ENCODE data around the gene ZBTB4.
A peak's percentile ranks its signal among the peaks of the same experiment; 100 is the strongest.

ZBTB4 gene

GRCh38 chr17:7468804-7469389 lies 10.5 kb downstream of the ZBTB4 start:
- no peak for DNase-seq

DNA sequence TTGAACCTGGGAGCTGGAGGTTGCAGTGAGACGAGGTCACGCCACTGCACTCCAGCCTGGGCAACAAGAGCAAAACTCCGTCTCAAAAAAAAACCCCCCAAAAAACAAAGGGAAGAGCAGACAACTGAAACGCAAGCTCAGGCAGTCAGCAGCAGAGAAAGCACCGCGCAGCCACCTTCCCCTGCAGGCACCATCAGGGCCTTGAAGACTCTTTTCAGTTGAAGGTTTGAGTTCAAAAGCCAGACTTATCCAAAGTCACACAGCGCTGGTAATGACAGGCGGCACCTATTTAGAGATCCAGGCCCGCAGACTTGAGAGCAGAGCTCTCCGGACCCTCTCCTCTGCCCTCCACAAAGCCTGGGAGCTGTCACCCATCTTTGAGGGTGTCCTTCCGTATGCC lies 11.1 kb downstream of the ZBTB4 start:
- no peak for DNase-seq

DNA sequence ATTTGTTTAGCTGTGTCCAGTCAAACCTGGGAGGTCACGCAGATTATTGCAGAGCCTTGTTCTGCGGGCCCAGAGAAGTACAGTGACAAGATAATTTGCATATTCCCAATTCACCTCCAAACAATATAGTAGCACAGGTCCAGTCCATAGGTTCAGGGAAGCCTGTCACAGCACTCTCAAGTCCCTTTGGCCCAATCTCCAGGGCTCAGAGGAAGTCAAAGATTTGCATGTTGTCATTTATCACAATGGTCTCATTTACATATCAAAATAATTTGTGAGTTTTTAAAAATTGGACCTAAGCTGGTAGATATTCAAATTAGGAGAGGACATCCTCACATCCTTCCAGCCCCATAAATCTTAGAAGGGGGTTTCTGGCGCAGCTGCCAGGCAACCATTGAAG lies 11.9 kb downstream of the ZBTB4 start:
- DNase-seq = no peak

DNA sequence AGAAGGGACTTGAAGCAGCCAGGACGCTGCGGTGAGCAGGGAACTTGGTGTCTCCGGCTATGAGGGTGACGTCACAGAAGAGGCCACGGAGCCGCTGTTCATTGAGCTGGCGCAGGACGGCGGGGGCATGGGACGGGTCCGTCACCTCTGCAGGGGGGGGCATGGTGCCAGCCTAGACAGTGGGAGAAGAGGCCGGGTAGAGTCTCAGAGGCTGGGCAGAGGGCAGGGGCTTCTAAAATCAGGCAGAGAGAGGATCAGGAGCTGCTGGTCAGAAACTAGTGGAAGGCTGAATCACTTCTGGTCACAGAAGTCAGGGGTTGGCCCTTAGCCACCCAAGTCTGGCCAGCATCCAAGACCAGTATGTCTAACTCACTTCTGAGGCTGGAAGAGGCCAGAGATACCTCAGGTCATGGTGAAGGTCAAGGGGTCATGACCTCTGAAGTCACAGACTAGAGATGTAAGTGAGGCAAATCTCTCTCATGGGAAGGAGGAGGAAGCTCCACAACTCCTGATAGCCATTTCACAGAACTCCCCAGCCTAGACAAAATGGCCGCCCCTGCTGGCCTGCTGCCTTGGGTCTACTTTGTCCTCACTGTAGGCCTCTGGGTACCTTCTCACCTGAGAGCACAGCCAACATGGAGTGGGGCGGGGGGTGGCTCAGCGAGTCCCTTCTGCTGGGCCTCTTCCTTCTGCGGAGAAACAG lies 12.6 kb downstream of the ZBTB4 start:
- DNase-seq = no peak

DNA sequence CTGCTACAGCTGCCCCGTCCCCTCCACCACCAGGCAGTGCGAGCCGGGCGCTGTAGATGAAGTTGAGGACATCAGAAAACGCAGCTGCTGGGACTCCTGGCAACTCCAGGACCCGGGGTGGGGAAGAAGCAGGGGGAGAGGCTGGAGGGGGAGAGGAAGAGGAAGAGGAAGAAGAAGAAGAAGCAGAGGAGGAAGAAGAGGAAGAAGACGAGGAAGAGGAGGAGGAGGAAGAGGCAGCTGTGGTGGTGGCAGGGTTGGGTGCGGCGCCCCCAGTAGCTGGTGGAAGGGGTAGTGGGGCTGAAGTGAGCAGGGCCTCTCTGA lies 13.2 kb downstream of the ZBTB4 start:
- DNase-seq = no peak

DNA sequence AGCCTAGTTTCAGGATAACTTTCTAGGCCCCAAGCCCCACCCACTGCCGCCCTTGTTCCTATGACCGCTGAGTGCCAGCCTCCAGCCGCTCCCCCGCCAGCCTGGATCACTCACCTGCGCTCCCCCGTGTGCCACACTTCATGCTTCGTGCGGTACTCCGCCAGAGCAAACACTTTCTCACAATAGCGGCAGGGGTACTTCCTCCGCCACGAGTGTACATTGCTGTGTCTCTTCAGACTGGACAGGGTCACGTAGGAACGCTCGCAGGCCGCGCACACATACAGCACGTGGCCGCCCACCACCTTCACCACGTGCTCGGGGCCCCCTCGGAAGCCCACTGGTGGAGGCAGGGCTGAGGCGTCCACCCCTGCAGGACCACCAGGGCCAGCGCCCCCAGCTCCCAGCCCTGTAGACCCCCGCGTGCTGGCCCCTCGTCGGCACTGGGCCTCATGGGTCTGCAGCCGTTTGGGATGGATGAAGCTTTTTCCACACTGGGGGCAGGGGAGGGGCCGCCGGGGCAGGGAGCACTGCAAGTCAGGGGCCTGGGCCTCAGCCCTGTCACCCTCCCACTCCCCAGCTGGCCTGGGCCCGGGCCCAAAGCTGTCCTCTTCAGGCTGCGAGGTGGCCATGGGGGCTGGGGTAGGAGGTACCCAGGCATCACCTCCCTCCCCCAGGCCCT lies 13.7 kb downstream of the ZBTB4 start:
- no peak for DNase-seq

GRCh38 chr17:7464081-7464480 lies 15.3 kb downstream of the ZBTB4 start:
- no peak for DNase-seq

- no peak for DNase-seq
These were observed 16.0 kb downstream of the ZBTB4 start for GRCh38 chr17:7463372-7463846.

DNA sequence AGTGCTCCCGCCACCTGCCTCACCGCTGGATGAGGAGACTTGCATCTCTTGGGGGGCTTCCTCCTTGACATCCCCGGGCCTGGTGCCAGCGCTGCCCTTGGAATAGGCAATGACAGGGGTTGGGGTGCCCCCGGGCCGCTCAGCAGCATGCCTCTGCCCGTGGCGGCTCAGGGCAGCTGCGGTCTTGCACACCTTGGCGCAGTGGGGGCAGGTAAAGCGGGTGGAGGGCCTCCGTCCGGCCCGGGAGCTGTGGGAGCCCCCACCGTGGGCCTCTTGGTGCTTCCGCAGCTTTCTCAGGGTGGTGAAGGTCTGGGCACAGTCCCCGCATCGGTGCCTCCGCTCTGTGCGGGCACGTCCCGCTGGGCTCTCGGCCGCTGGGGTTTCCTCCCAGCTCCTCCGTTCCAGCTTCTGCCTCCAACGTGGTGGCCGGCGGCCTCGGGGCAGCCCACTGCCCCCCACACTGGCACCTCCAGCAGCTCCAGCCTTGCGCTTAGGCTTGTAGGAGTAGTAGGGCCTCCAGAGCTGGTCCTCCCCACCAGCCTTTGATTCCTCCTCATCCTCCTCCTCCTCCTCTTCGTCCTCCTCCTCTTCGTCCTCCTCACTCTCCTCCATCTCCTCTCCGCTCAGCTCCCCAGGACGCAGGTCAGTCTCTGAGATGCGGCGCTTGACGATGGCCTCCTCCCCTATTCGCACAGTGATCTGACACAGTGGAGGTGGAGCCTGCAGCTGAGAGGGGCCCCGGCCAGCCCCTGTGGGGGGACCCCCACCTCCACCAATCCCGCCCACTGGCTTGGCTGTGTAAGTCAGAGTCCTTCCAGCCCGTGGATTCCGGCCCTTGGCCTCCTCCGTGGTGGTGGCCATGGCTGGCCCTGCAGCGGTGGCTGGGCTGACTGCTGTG lies 16.7 kb downstream of the ZBTB4 start:
- no peak for DNase-seq

GRCh38 chr17:7460850-7461660 lies 18.4 kb downstream of the ZBTB4 start:
- DNase-seq = no peak

DNA sequence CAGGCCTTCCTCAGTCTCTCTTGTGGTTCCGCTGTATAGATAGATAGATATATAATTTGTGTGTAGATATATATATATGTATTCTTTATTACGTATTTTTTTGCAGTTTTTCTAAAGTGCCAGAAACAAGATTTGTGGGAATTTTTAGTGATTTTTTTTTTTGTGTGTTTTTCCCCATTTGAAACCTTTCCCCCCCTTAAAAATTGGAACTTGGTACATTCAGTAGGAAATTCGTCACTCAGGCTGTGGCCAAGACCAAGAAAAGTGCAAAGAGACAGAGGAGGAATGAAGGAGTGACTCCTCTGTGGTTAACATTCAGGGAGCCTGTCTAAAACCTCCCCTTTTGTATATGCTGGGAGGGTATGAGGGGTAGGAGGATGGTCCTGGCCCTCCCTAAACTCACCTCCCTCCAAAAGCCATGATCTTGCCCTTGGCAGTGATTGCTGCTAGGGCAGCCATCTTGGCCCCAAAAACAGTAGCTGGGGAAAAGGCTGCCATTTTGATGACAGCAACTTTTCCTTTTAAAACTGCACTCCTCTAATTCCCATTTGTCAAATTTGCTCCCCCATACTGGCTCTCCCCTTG lies 19.4 kb downstream of the ZBTB4 start:
- DNase-seq = no peak

DNA sequence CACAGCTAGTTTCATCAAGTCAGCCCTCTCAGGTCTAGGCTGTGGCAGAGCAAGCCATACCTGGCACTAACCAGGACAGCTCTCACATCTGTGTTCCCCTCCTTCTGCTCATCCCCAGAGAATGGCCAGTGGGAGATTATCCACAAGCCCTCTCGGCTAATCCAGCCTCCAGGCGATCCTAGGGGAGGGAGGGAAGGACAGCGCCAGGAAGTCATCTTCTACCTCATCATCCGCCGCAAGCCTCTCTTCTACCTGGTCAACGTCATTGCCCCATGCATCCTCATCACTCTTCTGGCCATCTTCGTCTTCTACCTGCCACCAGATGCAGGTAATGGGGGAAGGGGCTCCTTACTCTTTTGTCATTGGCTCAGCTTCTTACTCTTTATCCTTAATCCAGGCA lies 31.0 kb downstream of the ZBTB4 start:
- no peak for DNase-seq

DNA sequence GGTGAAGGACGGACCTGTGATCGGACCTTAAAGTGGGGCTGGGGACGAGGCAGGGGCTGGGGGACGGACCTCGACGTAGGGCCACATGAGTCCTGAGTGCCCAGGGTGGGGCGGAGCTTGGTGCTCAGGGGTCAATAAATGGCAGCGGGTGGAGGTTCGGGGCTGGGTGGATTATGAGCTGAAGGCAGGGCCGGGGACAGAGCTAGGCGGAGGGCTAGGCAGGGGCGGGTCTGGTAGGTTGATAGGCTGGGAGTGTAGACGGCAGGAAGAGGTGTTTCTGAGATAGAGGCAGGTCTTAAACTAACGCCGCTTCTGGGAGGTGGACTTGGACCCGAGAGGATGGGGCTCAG lies 33.8 kb downstream of the ZBTB4 start:
- no peak for DNase-seq

DNA sequence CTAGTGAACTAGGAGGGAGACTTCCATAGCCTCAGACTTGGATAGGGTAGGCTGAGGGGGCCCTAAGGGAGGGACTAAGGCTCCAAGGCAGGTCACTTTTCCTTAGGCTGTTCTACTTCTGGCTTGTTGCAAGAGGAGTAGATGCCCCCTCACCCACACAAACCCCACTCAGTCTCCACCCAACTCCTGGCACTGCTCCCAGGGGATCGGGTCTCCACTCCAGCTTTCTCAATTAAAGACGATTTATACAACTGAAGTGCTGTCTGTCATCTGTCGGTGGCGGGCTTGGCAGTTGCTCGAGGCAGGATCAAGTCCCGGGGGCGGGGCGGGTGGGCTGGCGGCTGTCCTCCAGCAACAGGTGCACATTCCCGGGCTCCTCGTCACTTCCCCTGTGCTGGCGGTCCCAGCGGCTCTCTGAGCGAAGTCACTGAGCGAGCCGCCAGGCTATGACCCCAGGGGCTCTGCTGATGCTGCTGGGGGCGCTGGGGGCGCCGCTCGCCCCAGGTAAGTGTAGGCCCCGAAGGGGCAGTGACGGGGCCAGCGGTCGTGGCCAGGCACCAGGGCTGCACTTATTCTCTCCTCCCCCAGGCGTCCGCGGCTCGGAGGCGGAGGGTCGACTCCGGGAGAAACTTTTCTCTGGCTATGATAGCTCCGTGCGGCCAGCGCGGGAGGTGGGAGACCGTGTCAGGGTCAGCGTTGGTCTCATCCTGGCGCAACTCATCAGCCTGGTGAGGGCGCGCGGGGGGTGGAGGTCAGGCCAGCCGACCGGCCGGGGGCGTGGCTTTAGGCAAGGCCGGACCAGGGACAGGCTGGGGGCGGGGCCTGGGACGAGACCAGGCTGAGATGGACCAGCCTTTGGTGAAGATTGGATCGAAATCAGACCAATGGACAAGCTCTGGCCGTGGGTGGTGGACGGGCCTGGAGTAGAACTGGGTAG lies 34.5 kb downstream of the ZBTB4 start, which contains the start of gene CHRNB1:
CHRNB1 (plus strand) TSS at position 380 of the 937 bp plus-strand sequence; CDS start at position 447, 67 bp downstream.
- DNase-seq = peak; percentile 34

DNA sequence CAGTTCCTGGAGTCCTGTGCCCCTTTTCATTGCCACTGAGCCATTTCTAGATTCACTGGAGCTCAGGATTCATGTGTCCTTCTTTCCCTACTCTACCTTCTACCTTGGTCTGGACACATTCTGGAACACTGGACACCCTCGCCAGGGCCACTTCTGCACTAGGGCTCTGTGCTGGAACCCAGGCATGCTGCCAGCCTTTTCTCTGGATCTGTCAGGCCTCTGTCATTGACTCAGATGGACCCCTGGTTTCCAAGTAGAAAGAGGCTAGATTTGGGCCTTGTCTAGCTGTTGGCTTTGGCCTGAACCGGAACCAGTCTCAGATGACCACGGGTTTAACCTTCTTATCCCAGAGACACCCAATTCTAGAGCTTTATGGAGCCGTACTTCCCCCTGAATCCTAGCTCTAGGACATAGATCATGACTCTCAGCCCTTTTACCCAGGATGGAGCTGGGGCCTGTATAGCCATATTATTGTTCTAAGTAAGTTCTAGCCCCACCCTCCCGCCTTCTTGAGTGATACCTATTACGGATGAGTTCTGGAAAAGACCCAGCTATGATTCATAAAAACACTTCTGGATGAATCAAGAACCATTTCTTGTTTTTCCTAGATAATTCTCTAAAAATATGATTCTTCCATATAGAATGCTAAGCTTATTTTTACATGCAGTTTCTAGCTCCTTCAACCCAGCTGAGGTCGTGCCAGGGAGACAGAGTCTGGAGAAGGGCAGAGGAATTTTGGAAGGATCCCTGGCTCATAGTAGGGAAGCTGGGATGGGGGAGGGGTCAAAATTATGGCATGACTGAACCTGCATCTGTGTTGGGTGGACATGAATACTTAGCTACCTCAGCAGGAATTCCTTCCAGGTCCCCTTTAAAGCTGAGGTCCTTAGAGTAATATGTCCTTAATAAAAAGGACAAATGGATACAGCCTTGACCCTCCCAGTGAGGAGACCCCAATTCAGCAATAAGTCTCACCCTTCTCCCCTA lies 35.6 kb downstream of the ZBTB4 start:
- DNase-seq = no peak

DNA sequence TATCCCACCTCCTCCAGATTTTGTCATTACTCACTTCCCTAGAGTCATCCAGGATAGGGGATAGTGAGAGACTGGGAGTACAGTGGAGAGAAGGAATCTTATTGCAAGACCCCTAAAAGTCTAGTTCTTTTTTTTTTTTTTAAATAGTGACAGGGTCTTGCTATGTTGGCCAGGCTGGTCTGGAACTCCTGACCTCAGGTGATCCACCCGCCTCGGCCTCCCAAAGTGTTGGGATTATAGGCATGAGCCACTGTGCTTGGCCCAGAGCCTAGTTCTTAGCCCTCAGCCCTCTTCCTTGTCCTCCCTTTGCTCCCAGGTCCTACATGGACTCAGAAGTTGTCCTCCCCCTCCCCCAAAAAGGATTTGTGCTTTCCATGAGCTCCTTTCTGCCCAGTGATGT lies 37.3 kb downstream of the ZBTB4 start:
- no peak for DNase-seq

DNA sequence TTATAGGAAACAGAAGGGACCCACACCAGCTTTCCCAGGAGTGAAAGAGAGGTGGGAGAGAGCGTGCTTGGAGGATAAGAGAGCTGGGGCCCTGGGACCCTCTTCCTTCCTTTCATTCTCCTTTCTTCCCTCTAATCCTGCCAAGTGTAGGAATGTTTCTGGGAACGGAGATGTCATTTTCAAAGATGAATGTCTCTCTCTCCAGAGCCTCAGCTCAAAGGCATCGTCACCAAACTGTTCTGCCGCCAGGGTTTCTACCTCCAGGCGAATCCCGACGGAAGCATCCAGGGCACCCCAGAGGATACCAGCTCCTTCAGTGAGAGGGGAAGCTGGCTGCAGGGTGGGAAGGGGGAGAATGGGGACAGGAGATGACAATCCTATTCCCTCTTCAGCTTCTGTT lies 38.2 kb downstream of the ZBTB4 start:
- no peak for DNase-seq

DNA sequence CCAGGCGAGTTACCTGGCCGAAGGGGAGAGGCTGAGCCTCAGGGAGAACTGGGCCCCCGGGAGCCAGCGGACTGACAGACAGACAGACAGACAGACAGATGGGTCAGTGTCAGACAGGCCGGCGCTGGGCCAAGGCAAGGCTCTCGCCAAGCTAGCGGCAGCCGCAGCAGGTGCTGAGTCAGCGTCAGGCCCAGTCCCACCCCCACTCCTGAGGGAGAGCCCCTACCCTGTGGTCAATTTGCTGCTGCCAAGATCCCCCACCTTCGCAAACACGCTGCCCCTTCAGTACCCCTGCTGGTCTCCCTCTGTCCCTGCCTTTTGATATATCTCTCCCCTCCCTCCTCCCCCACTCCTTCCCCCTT lies 38.6 kb downstream of the ZBTB4 start:
- DNase-seq = no peak

DNA sequence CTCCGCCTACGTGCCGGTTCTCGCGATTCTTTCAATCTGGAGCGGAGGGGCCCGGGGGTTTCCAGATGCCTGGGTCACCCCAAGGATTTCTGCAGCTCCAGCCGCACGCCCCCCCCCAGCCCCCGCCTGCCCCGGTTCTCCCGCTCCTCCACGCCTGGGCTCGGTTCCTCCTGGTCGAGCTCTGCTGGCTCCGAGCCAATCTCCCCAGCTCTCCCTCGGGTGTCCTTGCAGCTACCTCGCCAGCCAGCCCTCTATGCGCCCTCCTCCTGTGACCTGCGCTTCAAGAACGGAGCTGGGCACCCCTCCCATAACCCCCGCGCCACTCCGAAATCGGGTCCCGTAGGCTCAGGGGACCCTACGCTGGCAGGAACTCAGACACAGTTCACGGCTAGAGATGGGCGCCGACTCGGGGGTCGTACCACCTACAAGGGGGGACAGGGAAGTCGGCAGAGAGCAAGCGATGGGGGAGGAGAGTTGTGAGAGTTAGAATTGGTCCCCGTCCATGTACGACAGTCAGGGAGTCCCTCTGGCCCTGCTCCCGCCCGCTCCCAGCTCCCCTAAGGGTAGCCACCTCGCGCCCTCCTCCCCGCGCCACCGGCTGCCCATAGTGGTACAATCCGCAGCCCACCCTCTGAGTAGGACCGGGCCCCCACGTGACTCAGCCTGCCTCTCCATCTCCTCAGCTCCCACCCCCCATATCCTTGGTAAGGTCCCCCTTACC lies 39.2 kb downstream of the ZBTB4 start:
- no peak for DNase-seq

Measured in SHP77 treated with DMSO at 0.1 percent for 48 hours (cell line).